Esophagus squamous epithelium (tissue), 4 donors: ENCODE results near the gene CHN2.

Experiments used
- CTCF ChIP-seq, 6 experiments: fragments of 450-650 bp in 4 of 6; fragments of 200-600 bp in 2 of 6; sonication (generic) in 2 of 6; IDR thresholded peaks; one replicate each; pipeline ENCODE4 v1.5.1; 2016 to 2019; ENCODE audit warnings: antibody characterized with exemption in 6 of 6, mild to moderate bottlenecking in 4 of 6, moderate library complexity in 4 of 6
- POLR2A ChIP-seq, 4 donors: fragments of 450-650 bp; IDR thresholded peaks; one replicate each; pipeline ENCODE4 v1.6.1; 2017; ENCODE audit warnings: antibody characterized with exemption in 4 of 4, mild to moderate bottlenecking in 4 of 4, moderate library complexity in 3 of 4

GRCh38 chr7:29391262-29391661 is 196.7 kb downstream of the CHN2 start:
- TF ChIP-seq CTCF (IDR thresholded peaks at IDR 0.05) (no peak), POLR2A (IDR thresholded peaks at IDR 0.05) (no peak)
